ENCODE results near the gene FGF1. TPM values are rescaled to one million over a fixed set of nuclear protein-coding genes. Genes with fewer than 3 reads are reported as not detected.
A peak's percentile ranks its signal among the peaks of the same experiment; 100 is the strongest.

FGF1 gene
- total RNA-seq, 2 experiments from 2014 or later, result not detected

- H3K36me3 Mint-ChIP-seq, result no peaks in the 10 kb centered on the region
- H3K9me3 Mint-ChIP-seq (ENCODE audit: low read depth), result no peaks in the 10 kb centered on the region
- DNase-seq (no peak), ATAC-seq (no peak)
- no peak overlapping the region for H3K27ac Mint-ChIP-seq
- H3K27me3 Mint-ChIP-seq, result peaks cover 48% of the 10 kb centered on the region
- H3K4me1 Mint-ChIP-seq, result no peaks in the 10 kb centered on the region
- CTCF ChIA-PET, result no interaction called here
- no peak overlapping the region for H3K4me3 Mint-ChIP-seq
These were observed 77.8 kb downstream of the FGF1 start for GRCh38 chr5:142608081-142608480.

GRCh38 chr5:142605611-142606010 lies 80.3 kb downstream of the FGF1 start:
- H3K27ac Mint-ChIP-seq, result no peak overlapping the region
- H3K4me1 Mint-ChIP-seq, result no peaks in the 10 kb centered on the region
- CTCF ChIA-PET, result interaction anchor here (1.3 to 1.6 kb wide), 2 partner anchors 37 to 50 kb away, joined by 3 to 4 read pairs; no protein-coding TSS in a partner anchor
- peaks cover 38% of the 10 kb centered on the region for H3K27me3 Mint-ChIP-seq
- H3K9me3 Mint-ChIP-seq (ENCODE audit: low read depth), result no peaks in the 10 kb centered on the region
- no peaks in the 10 kb centered on the region for H3K36me3 Mint-ChIP-seq
- no peak for DNase-seq
- ATAC-seq, result no peak
- H3K4me3 Mint-ChIP-seq, result no peak overlapping the region

- peaks cover 36% of the 10 kb centered on the region for H3K27me3 Mint-ChIP-seq
- CTCF ChIA-PET, result interaction anchor here (0.7 kb wide), 1 partner anchor 92 kb away, joined by 3 read pairs; no protein-coding TSS in a partner anchor
- H3K27ac Mint-ChIP-seq, result no peak overlapping the region
- H3K9me3 Mint-ChIP-seq (ENCODE audit: low read depth), result no peaks in the 10 kb centered on the region
- DNase-seq, result no peak
- H3K4me1 Mint-ChIP-seq, result peaks cover 3% of the 10 kb centered on the region
- H3K4me3 Mint-ChIP-seq, result no peak overlapping the region
- ATAC-seq, result no peak
- H3K36me3 Mint-ChIP-seq, result no peaks in the 10 kb centered on the region
These were observed 83.1 kb downstream of the FGF1 start for GRCh38 chr5:142602720-142603245.

GRCh38 chr5:142601432-142601831 lies 84.5 kb downstream of the FGF1 start:
- no peak overlapping the region for H3K27ac Mint-ChIP-seq
- DNase-seq, result no peak
- CTCF ChIA-PET, result no interaction called here

GRCh38 chr5:142600611-142601358 lies 85.1 kb downstream of the FGF1 start:
- Mint-ChIP-seq H3K27me3 (peaks cover 30% of the 10 kb centered on the region), H3K9me3 (ENCODE audit: low read depth) (no peaks in the 10 kb centered on the region), H3K27ac (no peak overlapping the region), H3K4me1 (peaks cover 3% of the 10 kb centered on the region), H3K4me3 (no peak overlapping the region), H3K36me3 (no peaks in the 10 kb centered on the region)
- CTCF ChIA-PET, result interaction anchor here (1.2 kb wide), 1 partner anchor 113 kb away, joined by 4 read pairs; no protein-coding TSS in a partner anchor
- no peak for ATAC-seq
- DNase-seq, result no peak

More at GRCh38 chr5:142601432-142601831, 84.5 kb downstream of the FGF1 start:
- no peak overlapping the region for H3K4me3 Mint-ChIP-seq
- H3K9me3 Mint-ChIP-seq (ENCODE audit: low read depth), result no peaks in the 10 kb centered on the region
- ATAC-seq, result no peak
- H3K36me3 Mint-ChIP-seq, result no peaks in the 10 kb centered on the region
- peaks cover 3% of the 10 kb centered on the region for H3K4me1 Mint-ChIP-seq
- H3K27me3 Mint-ChIP-seq, result peaks cover 33% of the 10 kb centered on the region

GRCh38 chr5:142600092-142600491 lies 85.8 kb downstream of the FGF1 start:
- Mint-ChIP-seq H3K4me3 (no peak overlapping the region), H3K9me3 (ENCODE audit: low read depth) (no peaks in the 10 kb centered on the region), H3K4me1 (peaks cover 3% of the 10 kb centered on the region), H3K36me3 (no peaks in the 10 kb centered on the region), H3K27ac (no peak overlapping the region), H3K27me3 (peaks cover 29% of the 10 kb centered on the region)
- ATAC-seq (no peak), DNase-seq (no peak)
- CTCF ChIA-PET, result interaction anchor here (1.2 kb wide), 1 partner anchor 113 kb away, joined by 4 read pairs; no protein-coding TSS in a partner anchor

GRCh38 chr5:142598338-142598700 lies 87.6 kb downstream of the FGF1 start:
- H3K27me3 Mint-ChIP-seq, result peaks cover 28% of the 10 kb centered on the region
- ATAC-seq (no peak), DNase-seq (no peak)
- H3K4me3 Mint-ChIP-seq, result no peak overlapping the region
- H3K4me1 Mint-ChIP-seq, result peaks cover 3% of the 10 kb centered on the region
- H3K36me3 Mint-ChIP-seq, result no peaks in the 10 kb centered on the region
- CTCF ChIA-PET, result no interaction called here
- H3K27ac Mint-ChIP-seq, result no peak overlapping the region
- H3K9me3 Mint-ChIP-seq (ENCODE audit: low read depth), result no peaks in the 10 kb centered on the region

- Mint-ChIP-seq H3K27me3 (peaks cover 32% of the 10 kb centered on the region), H3K27ac (no peak overlapping the region)
These were observed 88.1 kb downstream of the FGF1 start for GRCh38 chr5:142597546-142598337.

GRCh38 chr5:142597025-142597424 lies 88.9 kb downstream of the FGF1 start:
- Mint-ChIP-seq H3K4me1 (peaks cover 3% of the 10 kb centered on the region), H3K9me3 (ENCODE audit: low read depth) (no peaks in the 10 kb centered on the region), H3K4me3 (no peak overlapping the region), H3K36me3 (no peaks in the 10 kb centered on the region), H3K27me3 (peaks cover 38% of the 10 kb centered on the region), H3K27ac (no peak overlapping the region)
- no peak for DNase-seq
- CTCF ChIA-PET, result no interaction called here
- no peak for ATAC-seq

More at GRCh38 chr5:142597546-142598337, 88.1 kb downstream of the FGF1 start:
- CTCF ChIA-PET, result no interaction called here
- ATAC-seq (peak; percentile 45), DNase-seq (no peak)
- Mint-ChIP-seq H3K36me3 (no peaks in the 10 kb centered on the region), H3K9me3 (ENCODE audit: low read depth) (no peaks in the 10 kb centered on the region), H3K4me1 (peaks cover 3% of the 10 kb centered on the region), H3K4me3 (no peak overlapping the region)

- Mint-ChIP-seq H3K27me3 (peaks cover 51% of the 10 kb centered on the region), H3K27ac (no peak overlapping the region), H3K9me3 (ENCODE audit: low read depth) (no peaks in the 10 kb centered on the region), H3K4me3 (no peak overlapping the region), H3K36me3 (no peaks in the 10 kb centered on the region), H3K4me1 (no peaks in the 10 kb centered on the region)
- DNase-seq, result no peak
- CTCF ChIA-PET, result no interaction called here
- no peak for ATAC-seq
These were observed 93.5 kb downstream of the FGF1 start for GRCh38 chr5:142592365-142592764.

GRCh38 chr5:142590451-142591231 lies 95.2 kb downstream of the FGF1 start:
- Mint-ChIP-seq H3K36me3 (no peaks in the 10 kb centered on the region), H3K27me3 (peaks cover 51% of the 10 kb centered on the region), H3K4me1 (no peaks in the 10 kb centered on the region), H3K4me3 (no peak overlapping the region), H3K9me3 (ENCODE audit: low read depth) (no peaks in the 10 kb centered on the region), H3K27ac (no peak overlapping the region)
- ATAC-seq (no peak), DNase-seq (no peak)
- CTCF ChIA-PET, result interaction anchor here (1.2 kb wide), 1 partner anchor 123 kb away, joined by 3 read pairs; no protein-coding TSS in a partner anchor

- H3K27ac Mint-ChIP-seq, result no peak overlapping the region
- CTCF ChIA-PET, result no interaction called here
- ATAC-seq (no peak), DNase-seq (no peak)
- no peaks in the 10 kb centered on the region for H3K9me3 Mint-ChIP-seq (ENCODE audit: low read depth)
- no peaks in the 10 kb centered on the region for H3K36me3 Mint-ChIP-seq
- H3K4me3 Mint-ChIP-seq, result no peak overlapping the region
- peaks cover 53% of the 10 kb centered on the region for H3K27me3 Mint-ChIP-seq
- H3K4me1 Mint-ChIP-seq, result no peaks in the 10 kb centered on the region
These were observed 96.2 kb downstream of the FGF1 start for GRCh38 chr5:142589720-142590119.

Measured in activated CD8-positive, alpha-beta memory T cell treated with anti-CD3 and anti-CD28 coated beads, Interleukin-2, amount 10 ng/mL, durations not matched to agents 7 days and 5 days (primary cell).